Tibial artery (tissue), 4 donors: ENCODE data around the gene S100A12.

Experiments
- DNase-seq, 2 donors: peaks; one replicate each; pipeline ENCODE4 v3.0.0-alpha.2; 2019
- H3K27ac ChIP-seq, 2 donors: fragments of 200-600 bp; sonication (generic) in 1 of 2; 1 replicate in 1 of 2; 2 replicates in 1 of 2; pipeline ENCODE4 v1.5.1; 2018 to 2019; ENCODE audit warnings: mild to moderate bottlenecking in 1 of 2
- H3K27me3 ChIP-seq, 2 donors: fragments of 200-600 bp; sonication (generic) in 1 of 2; one replicate each; pipeline versions ENCODE4 v1.5.1 to v1.6.0; 2016 to 2019
- H3K36me3 ChIP-seq, 3 donors: fragments of 200-600 bp; sonication (generic) in 2 of 3; one replicate each; pipeline ENCODE4 v1.5.1; 2016 to 2019; ENCODE audit warnings: mild to moderate bottlenecking in 2 of 3
- H3K4me1 ChIP-seq, 4 donors: fragments of 200-600 bp; sonication (generic) in 2 of 4; 1 replicate in 3 of 4; 2 replicates in 1 of 4; pipeline ENCODE4 v1.5.1; 2016 to 2019
- H3K4me3 ChIP-seq, 2 donors: fragments of 200-600 bp; sonication (generic) in 1 of 2; 1 replicate in 1 of 2; 2 replicates in 1 of 2; pipeline ENCODE4 v1.5.1; 2018 to 2019; ENCODE audit warnings: mild to moderate bottlenecking in 2 of 2
- H3K9me3 ChIP-seq, 3 donors: fragments of 200-600 bp; sonication (generic) in 1 of 3; one replicate each; pipeline ENCODE4 v1.5.1; 2016 to 2019
- intact Hi-C: fragments of 100-400 bp; cut with DNase I; formaldehyde crosslinking; loops from one replicate; pipeline ENCODE4 v1.15.0; 2023; ENCODE audit warnings: low total_unique reads
- TF ChIP-seq, protein P1 (sequence below), 2 experiments: fragments of 200-600 bp in 1 of 2; fragments of 450-650 bp in 1 of 2; IDR thresholded peaks; one replicate each; pipeline ENCODE4 v1.5.1; 2017 to 2019; ENCODE audit warnings: antibody characterized with exemption in 2 of 2, mild to moderate bottlenecking in 1 of 2, moderate library complexity in 1 of 2

The S100A12 gene

DNA sequence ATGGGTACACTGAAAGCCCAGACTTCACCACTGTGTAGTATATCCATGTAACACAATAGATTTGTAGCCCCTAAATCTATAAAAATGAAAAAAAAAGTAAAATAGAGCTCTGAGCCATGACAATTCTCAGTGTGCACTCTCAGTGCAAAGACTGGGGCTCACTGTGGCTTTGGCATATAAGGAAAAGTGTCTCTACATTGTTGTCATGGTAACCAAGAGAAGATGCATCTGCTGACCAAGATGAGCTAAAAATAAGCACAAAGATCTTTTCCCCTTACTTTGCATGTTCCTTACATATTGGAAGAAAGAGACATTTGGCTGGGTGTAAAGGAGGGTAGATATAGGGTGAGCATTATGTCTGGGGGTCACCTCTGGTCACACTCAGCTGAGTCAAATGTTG, 38.8 kb downstream of the S100A12 start:
- DNase-seq = no peak
- intact Hi-C loops = no loop called here
- Histone ChIP-seq H3K36me3 (no peaks in the 10 kb centered on the region), H3K9me3 (peaks cover 0 to under 1% (median 0%) of the 10 kb centered on the region in 3 donors), H3K4me3 (no peak overlapping the region), H3K27ac (no peak overlapping the region), H3K27me3 (peaks cover 0 to 14% of the 10 kb centered on the region in 2 donors), H3K4me1 (no peaks in the 10 kb centered on the region)
- TF ChIP-seq, protein P1, sequence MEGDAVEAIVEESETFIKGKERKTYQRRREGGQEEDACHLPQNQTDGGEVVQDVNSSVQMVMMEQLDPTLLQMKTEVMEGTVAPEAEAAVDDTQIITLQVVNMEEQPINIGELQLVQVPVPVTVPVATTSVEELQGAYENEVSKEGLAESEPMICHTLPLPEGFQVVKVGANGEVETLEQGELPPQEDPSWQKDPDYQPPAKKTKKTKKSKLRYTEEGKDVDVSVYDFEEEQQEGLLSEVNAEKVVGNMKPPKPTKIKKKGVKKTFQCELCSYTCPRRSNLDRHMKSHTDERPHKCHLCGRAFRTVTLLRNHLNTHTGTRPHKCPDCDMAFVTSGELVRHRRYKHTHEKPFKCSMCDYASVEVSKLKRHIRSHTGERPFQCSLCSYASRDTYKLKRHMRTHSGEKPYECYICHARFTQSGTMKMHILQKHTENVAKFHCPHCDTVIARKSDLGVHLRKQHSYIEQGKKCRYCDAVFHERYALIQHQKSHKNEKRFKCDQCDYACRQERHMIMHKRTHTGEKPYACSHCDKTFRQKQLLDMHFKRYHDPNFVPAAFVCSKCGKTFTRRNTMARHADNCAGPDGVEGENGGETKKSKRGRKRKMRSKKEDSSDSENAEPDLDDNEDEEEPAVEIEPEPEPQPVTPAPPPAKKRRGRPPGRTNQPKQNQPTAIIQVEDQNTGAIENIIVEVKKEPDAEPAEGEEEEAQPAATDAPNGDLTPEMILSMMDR (IDR thresholded peaks at IDR 0.05) = no peak

DNA sequence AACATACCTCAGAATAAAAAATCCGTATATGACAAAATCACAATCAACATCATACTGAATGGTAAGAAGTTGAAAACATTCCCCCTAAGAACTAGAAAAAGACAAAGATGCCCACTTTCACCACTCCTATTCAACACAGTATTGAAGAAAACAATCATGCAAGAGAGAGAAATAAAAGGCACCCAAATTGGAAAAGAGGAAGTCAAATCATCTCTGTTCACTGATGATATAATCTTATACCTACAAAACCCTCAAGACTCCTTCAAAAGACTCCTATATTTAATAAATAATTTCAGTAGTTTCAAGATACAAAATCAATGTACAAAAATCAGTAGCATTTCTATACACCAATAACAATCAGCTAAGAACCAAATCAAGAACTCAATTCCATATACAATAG, 41.5 kb downstream of the S100A12 start:
- H3K36me3 ChIP-seq = no peaks in the 10 kb centered on the region
- TF ChIP-seq, protein P1 (IDR thresholded peaks at IDR 0.05) = no peak
- H3K4me3 ChIP-seq = no peak overlapping the region
- no peak for DNase-seq
- H3K9me3 ChIP-seq = peaks cover 0 to 5% (median 0%) of the 10 kb centered on the region in 3 donors
- H3K27me3 ChIP-seq = peaks cover 0 to 9% of the 10 kb centered on the region in 2 donors
- H3K4me1 ChIP-seq = no peaks in the 10 kb centered on the region
- no peak overlapping the region for H3K27ac ChIP-seq
- intact Hi-C loops = no loop called here

DNA sequence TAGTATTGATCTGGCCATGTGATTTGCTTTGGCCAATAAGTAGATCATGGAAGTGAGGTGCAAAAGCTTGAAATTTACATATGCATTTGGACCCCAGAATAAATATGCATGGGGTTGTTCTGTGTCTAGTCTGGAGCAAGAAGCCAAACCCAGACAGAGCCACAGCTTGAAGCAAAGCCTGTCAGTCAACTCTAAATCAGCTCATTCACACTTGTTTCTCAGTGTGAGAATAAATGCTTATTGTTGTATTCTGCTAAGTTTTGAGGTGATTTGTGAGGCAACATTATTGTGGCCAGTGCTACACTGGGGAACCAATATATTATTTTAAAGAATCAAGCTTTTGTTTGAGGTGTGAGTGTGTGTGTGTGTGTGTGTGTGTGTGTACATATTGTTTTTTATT, 50.5 kb downstream of the S100A12 start:
- DNase-seq = no peak
- TF ChIP-seq, protein P1 (IDR thresholded peaks at IDR 0.05) = no peak
- Histone ChIP-seq H3K4me1 (no peaks in the 10 kb centered on the region), H3K9me3 (peaks cover 0 to 31% (median 28%) of the 10 kb centered on the region in 3 donors), H3K4me3 (no peak overlapping the region), H3K27me3 (peaks cover 0 to 2% of the 10 kb centered on the region in 2 donors), H3K27ac (no peak overlapping the region), H3K36me3 (no peaks in the 10 kb centered on the region)
- intact Hi-C loops = no loop called here
